D721Med (cell line): ENCODE data around the gene PDGFD.

ENCODE experiments used
- DNase-seq: peaks from one replicate; pipeline ENCODE4 v3.0.0; 2011; ENCODE audit warnings: low spot score; ENCODE audit not compliant: insufficient read length
- FAIRE-seq: peaks from 2 replicates; lab custom pipeline; 2011; peaks lifted over from hg19 to GRCh38; lab: Jason Lieb, UNC
- CTCF ChIP-seq: IDR thresholded peaks from 2 replicates; pipeline ENCODE4 v1.5.1; 2012; ENCODE audit warnings: mild to moderate bottlenecking, control low read depth; ENCODE audit not compliant: insufficient read depth; ENCODE audit errors: missing control alignments

The PDGFD gene

DNA sequence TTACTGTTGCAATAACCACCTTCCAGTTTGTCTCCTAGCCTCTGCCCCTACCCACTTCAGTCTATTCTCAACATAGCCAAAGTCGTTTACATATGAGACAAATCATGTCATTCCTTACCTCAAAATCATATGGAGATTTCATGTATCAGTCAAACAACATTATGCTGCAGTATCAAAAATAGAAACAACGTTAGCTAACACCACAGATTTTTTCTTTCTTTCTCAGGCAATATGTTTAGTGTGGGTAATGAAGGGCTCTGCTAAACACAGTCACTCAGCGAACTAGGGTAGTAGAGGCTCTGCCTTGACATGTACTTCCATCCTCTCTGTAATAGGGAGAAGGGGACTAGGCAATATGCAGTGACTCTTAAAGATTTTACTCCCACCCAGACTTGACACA, 268.8 kb downstream of the PDGFD start:
- FAIRE-seq (no peak), DNase-seq (no peak)
- TF ChIP-seq CTCF, result no peak

DNA sequence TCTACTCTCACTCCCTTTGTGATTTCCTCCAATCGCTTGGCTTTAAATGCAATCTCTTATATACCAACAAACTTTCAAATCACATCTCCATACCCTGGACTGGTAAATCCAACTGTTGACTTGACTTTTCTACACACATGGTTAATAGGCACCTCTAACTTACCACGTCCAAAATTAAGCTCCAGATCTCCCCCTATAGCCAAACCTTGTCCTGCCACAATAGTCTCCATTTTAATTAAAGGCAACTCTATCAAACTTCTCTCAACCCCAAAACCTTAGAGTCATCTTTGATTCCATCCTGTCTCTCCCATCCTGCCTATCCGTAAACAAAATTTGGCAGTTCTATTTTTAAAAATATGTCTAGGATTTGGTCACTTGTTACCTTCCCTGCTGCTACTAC, 269.3 kb downstream of the PDGFD start:
- FAIRE-seq (no peak), DNase-seq (no peak)

DNA sequence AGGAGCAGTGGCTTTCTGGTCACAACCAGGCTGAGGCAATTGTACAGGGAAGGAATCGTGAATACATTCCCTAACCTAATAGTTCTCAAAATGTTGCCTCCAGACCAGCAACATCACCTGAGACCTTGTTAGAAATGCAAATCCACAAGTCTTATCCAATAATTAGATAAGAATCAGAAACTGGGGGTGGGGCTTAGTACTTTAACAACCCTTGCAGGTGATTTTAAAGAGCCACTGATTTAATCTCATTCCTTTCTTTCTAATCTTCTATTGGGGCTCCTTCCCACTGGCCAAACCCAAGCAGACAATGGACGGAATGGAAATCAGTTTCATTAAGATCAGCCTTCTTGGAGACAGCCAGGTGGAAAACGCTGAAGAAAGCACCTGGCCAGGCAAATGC, 269.9 kb downstream of the PDGFD start:
- FAIRE-seq (no peak), DNase-seq (no peak)
- TF ChIP-seq CTCF, result no peak

More for the DNA sequence above, 269.3 kb downstream of the PDGFD start:
- no peak for TF ChIP-seq CTCF

DNA sequence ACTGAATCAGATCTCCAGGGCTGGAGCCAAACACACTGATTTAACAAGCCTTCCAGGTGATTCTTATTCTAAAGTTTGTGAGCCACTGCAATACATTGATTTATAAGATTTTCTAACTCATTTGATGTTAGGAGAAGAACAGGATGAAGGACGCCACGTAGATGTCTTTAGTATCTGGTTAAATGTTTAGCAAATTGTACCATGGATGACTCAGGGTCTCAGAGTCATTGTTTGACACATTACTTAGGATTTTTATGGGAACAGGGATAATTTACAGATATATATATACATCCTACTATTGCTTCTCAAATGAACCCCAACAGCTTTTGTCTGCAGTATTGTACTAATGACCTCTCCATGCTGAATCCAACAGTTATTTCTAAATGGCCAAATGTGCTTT, 270.6 kb downstream of the PDGFD start:
- no peak for TF ChIP-seq CTCF
- no peak for FAIRE-seq
- no peak for DNase-seq

GRCh38 chr11:103892603-103893002, 271.3 kb downstream of the PDGFD start:
- DNase-seq, result no peak
- TF ChIP-seq CTCF, result no peak
- FAIRE-seq, result no peak

DNA sequence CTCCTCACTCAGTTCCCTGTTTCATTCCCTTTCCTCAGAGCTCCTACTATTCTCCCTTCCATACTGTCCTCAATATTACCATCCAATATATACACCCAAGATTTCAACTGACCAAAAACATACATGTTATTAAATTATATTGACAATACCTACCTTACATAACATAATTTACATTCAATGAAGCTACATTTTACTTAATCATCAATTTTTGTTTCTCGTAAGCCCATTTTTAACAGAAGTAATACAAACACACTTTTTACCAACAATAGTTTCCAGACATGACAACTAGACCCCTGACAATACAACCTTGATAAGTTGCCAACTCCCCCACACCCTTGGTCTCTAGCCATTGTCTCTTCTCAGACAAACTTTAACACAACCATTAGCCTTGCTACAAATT, 273.3 kb downstream of the PDGFD start:
- DNase-seq, result no peak
- TF ChIP-seq CTCF, result no peak
- no peak for FAIRE-seq

- FAIRE-seq (no peak), DNase-seq (no peak)
Observed at GRCh38 chr11:103889679-103890078, 274.3 kb downstream of the PDGFD start.

More at GRCh38 chr11:103889679-103890078, 274.3 kb downstream of the PDGFD start:
- no peak for TF ChIP-seq CTCF
